Measurements from ENCODE around the gene FAM47E.

FAM47E gene

DNA sequence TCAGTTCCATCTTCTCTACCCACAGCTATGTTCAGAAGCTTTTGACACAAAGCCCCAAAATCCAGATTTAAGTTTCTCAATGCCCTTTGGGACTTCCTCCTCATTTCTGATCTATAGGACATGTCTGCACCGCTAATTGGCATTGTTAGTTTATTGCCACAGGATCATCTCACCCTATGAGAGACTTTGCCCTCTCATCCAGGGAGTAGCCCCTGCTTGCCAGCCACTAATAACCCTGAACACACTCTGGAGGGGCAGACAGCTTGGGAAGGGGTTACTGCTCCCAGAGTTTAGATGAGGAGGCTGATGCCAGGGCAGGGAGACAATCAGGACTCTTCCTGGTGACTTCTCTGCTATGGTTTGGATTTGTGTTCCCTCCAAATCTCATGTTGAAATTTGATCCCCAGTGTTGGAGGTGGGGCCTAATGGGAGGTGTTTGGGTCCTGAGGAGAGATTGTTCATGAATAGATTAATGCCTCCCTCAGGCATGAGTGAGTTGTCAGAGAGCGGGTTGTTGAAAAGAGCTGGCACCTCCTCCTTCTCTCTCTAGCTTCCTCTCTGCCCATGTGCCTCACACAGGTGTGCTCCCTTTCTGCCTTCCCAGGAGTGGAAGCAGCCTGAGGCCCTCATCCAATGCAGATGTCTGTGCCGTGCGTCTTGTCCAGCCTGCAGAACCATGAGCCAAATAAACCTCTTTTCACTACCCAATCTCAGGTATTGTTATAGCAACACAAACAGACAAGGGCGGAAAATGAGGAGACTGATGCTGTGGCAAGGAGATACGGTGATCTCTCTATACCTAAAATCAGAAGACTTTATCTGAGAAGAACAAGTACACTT lies 34.3 kb upstream of the FAM47E start:
- no peak overlapping the region for H3K4me3 ChIP-seq (ENCODE audit: low read length)
- no peaks in the 10 kb centered on the region for H3K9me2 ChIP-seq (replicated peaks; ENCODE audit: control insufficient read depth, low read length)
- TF ChIP-seq EZH2phosphoT487 (IDR thresholded peaks at IDR 0.05; ENCODE audit: borderline replicate concordance, low read length): no peak
- TF ChIP-seq, protein P1, sequence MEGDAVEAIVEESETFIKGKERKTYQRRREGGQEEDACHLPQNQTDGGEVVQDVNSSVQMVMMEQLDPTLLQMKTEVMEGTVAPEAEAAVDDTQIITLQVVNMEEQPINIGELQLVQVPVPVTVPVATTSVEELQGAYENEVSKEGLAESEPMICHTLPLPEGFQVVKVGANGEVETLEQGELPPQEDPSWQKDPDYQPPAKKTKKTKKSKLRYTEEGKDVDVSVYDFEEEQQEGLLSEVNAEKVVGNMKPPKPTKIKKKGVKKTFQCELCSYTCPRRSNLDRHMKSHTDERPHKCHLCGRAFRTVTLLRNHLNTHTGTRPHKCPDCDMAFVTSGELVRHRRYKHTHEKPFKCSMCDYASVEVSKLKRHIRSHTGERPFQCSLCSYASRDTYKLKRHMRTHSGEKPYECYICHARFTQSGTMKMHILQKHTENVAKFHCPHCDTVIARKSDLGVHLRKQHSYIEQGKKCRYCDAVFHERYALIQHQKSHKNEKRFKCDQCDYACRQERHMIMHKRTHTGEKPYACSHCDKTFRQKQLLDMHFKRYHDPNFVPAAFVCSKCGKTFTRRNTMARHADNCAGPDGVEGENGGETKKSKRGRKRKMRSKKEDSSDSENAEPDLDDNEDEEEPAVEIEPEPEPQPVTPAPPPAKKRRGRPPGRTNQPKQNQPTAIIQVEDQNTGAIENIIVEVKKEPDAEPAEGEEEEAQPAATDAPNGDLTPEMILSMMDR (IDR thresholded peaks at IDR 0.05; ENCODE audit: low read depth, low read length, poor library complexity, severe bottlenecking): no peak
- H4K20me1 ChIP-seq (ENCODE audit: control insufficient read depth, insufficient read depth, low read depth, low read length): no peaks in the 10 kb centered on the region
- no peaks in the 10 kb centered on the region for H3K36me3 ChIP-seq (ENCODE audit: control insufficient read depth, low read length)
- H3K27me3 ChIP-seq (ENCODE audit: control insufficient read depth, low read length): peaks cover 34% of the 10 kb centered on the region
- peaks cover 15% of the 10 kb centered on the region for H3K4me1 ChIP-seq (ENCODE audit: control insufficient read depth, low read length)
- H3K79me2 ChIP-seq (ENCODE audit: control insufficient read depth, low read length): no peaks in the 10 kb centered on the region
- no peaks in the 10 kb centered on the region for H3F3A ChIP-seq (ENCODE audit: control insufficient read depth, insufficient read depth)
- no peaks in the 10 kb centered on the region for H3K9me3 ChIP-seq (ENCODE audit: control insufficient read depth, insufficient read depth, low read length)
- H3K4me2 ChIP-seq (ENCODE audit: low read length): no peak overlapping the region
- H3K27ac ChIP-seq (ENCODE audit: low read depth, low read length): no peak overlapping the region

DNA sequence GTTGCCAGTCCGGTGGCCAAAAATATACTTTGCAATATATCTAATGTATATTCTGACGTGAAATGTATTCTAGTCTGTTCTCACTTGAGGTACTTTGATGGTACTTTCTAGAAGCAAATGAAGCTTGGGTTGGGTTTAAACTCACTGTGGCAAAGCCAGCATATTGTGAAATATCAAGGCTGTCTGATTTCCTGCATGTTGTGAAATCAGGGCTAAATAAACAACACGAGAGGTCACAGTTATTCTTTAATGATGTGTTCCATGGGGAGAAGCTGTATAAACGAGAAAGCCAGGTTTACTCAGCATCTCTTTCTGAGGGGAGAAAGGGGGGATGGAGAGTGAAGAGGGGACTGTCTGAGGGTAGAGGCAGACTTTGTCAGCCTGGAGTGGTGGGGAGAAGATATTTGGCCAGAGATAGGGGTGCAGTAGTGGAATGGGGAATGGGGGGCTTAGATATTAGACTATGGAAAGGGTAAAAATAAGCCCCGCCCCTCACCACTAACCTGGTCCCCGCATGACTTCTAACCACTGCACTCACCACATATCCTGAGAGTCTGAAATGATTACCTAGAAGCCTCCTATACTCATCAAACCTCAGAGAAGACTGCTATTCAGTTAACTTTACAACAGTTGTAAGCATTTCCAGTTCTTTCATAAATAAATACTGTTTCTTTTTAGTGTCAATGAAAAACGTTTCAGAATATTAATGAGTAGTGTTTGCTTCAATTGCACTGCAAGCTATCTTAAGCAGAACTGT lies 32.0 kb upstream of the FAM47E start:
- Histone ChIP-seq H3K4me1 (ENCODE audit: control insufficient read depth, low read length) (peaks cover 2% of the 10 kb centered on the region), H3K9me3 (ENCODE audit: control insufficient read depth, insufficient read depth, low read length) (no peaks in the 10 kb centered on the region), H3K4me3 (ENCODE audit: low read length) (no peak overlapping the region), H3K36me3 (ENCODE audit: control insufficient read depth, low read length) (no peaks in the 10 kb centered on the region), H3K9me2 (replicated peaks; ENCODE audit: control insufficient read depth, low read length) (no peaks in the 10 kb centered on the region), H3F3A (ENCODE audit: control insufficient read depth, insufficient read depth) (no peaks in the 10 kb centered on the region), H3K27ac (ENCODE audit: low read depth, low read length) (no peak overlapping the region), H3K4me2 (ENCODE audit: low read length) (no peak overlapping the region), H3K27me3 (ENCODE audit: control insufficient read depth, low read length) (peaks cover 13% of the 10 kb centered on the region), H4K20me1 (ENCODE audit: control insufficient read depth, insufficient read depth, low read depth, low read length) (no peaks in the 10 kb centered on the region), H3K79me2 (ENCODE audit: control insufficient read depth, low read length) (no peaks in the 10 kb centered on the region)
- TF ChIP-seq EZH2phosphoT487 (IDR thresholded peaks at IDR 0.05; ENCODE audit: borderline replicate concordance, low read length): no peak
- TF ChIP-seq, protein P1 (IDR thresholded peaks at IDR 0.05; ENCODE audit: low read depth, low read length, poor library complexity, severe bottlenecking): no peak

DNA sequence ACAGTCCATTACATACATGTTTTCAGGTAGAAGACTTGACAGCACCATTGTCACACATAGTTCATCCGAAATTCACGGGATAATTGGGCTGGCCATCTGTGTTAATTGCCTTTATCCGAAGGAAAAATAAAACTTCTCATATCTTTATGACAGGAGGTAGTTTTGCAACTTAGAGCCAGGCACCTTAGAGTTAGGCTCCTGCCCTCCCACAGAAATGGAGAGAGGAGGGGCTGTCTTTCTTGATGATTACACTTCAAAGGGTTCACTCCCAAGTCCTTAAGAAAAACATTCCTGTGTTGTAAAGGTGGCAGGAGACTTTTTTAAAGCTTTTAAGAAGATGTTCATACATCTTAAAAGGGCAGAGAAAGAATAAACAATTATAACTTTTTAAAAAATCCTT lies 27.4 kb upstream of the FAM47E start:
- no peaks in the 10 kb centered on the region for H3K79me2 ChIP-seq (ENCODE audit: control insufficient read depth, low read length)

More for the DNA sequence above, 27.4 kb upstream of the FAM47E start:
- H3K27me3 ChIP-seq (ENCODE audit: control insufficient read depth, low read length): no peaks in the 10 kb centered on the region
- H3K4me3 ChIP-seq (ENCODE audit: low read length): no peak overlapping the region
- H4K20me1 ChIP-seq (ENCODE audit: control insufficient read depth, insufficient read depth, low read depth, low read length): no peaks in the 10 kb centered on the region
- H3K27ac ChIP-seq (ENCODE audit: low read depth, low read length): no peak overlapping the region
- H3K9me2 ChIP-seq (replicated peaks; ENCODE audit: control insufficient read depth, low read length): no peaks in the 10 kb centered on the region
- no peak overlapping the region for H3K4me2 ChIP-seq (ENCODE audit: low read length)
- H3K36me3 ChIP-seq (ENCODE audit: control insufficient read depth, low read length): no peaks in the 10 kb centered on the region
- H3F3A ChIP-seq (ENCODE audit: control insufficient read depth, insufficient read depth): no peaks in the 10 kb centered on the region
- no peaks in the 10 kb centered on the region for H3K9me3 ChIP-seq (ENCODE audit: control insufficient read depth, insufficient read depth, low read length)
- H3K4me1 ChIP-seq (ENCODE audit: control insufficient read depth, low read length): no peaks in the 10 kb centered on the region
- no peak for TF ChIP-seq EZH2phosphoT487 (IDR thresholded peaks at IDR 0.05; ENCODE audit: borderline replicate concordance, low read length)
- TF ChIP-seq, protein P1 (IDR thresholded peaks at IDR 0.05; ENCODE audit: low read depth, low read length, poor library complexity, severe bottlenecking): no peak

All from DOHH2 (cell line).